NCI-H1436 (cell line): ENCODE measurements around the gene ABLIM3.
"Not testable (repeated sequence)": the region's sequence is repeated elsewhere in the genome, so short reads cannot be mapped to it uniquely, and the experiment has no call there.

ENCODE experiments used
- DNase-seq: peaks from one replicate; lab custom pipeline; 2025; lab: John Stamatoyannopoulos, UW

The ABLIM3 gene

GRCh38 chr5:149257889-149258705, 116.8 kb downstream of the ABLIM3 start:
- DNase-seq: no peak

- DNase-seq: no peak
These were observed 119.5 kb downstream of the ABLIM3 start for GRCh38 chr5:149260761-149261160.

- no peak for DNase-seq
These were observed 120.0 kb downstream of the ABLIM3 start for GRCh38 chr5:149261246-149261645.

GRCh38 chr5:149262315-149262714, 121.0 kb downstream of the ABLIM3 start:
- DNase-seq: no peak

- peak; percentile 84 for DNase-seq
These were observed 123.3 kb downstream of the ABLIM3 start for GRCh38 chr5:149264439-149265067.

GRCh38 chr5:149265068-149265465, 123.8 kb downstream of the ABLIM3 start:
- no peak for DNase-seq

- no peak for DNase-seq
These were observed 124.3 kb downstream of the ABLIM3 start for GRCh38 chr5:149265597-149265996.

GRCh38 chr5:149267241-149267973, 126.1 kb downstream of the ABLIM3 start:
- no peak for DNase-seq

- DNase-seq: peak; percentile 42
These were observed 127.8 kb downstream of the ABLIM3 start for GRCh38 chr5:149268928-149269557.

- no peak for DNase-seq
These were observed 130.0 kb downstream of the ABLIM3 start for GRCh38 chr5:149271195-149271715.

- peak; percentile 45 for DNase-seq
These were observed 130.6 kb downstream of the ABLIM3 start, which contains the start of gene AFAP1L1 for GRCh38 chr5:149271716-149272563. AFAP1L1 (plus strand) TSS chr5:149271859; CDS start chr5:149271969, 110 bp downstream.

- not testable (repeated sequence) for DNase-seq
These were observed 131.5 kb downstream of the ABLIM3 start for GRCh38 chr5:149272781-149273180.

GRCh38 chr5:149273237-149273636, 131.9 kb downstream of the ABLIM3 start:
- no peak for DNase-seq

GRCh38 chr5:149273950-149274349, 132.7 kb downstream of the ABLIM3 start:
- DNase-seq: no peak

GRCh38 chr5:149274939-149275338, 133.6 kb downstream of the ABLIM3 start:
- no peak for DNase-seq

- no peak for DNase-seq
These were observed 136.5 kb downstream of the ABLIM3 start for GRCh38 chr5:149277801-149278200.

GRCh38 chr5:149278451-149279210, 137.3 kb downstream of the ABLIM3 start:
- no peak for DNase-seq

GRCh38 chr5:149279661-149280060, 138.4 kb downstream of the ABLIM3 start:
- no peak for DNase-seq

- no peak for DNase-seq
These were observed 138.8 kb downstream of the ABLIM3 start for GRCh38 chr5:149280124-149280523.

GRCh38 chr5:149280802-149281201, 139.5 kb downstream of the ABLIM3 start:
- DNase-seq: no peak
